Left renal pelvis (tissue), 4 donors: ENCODE measurements around the gene NR5A2. TPM values are rescaled to one million over a fixed set of nuclear protein-coding genes. Genes with fewer than 3 reads are reported as not detected.

ENCODE experiments used
- DNase-seq, 4 donors: peaks; one replicate each; pipeline ENCODE4 v3.0.0-alpha.2; 2013; ENCODE audit warnings: low read depth in 4 of 4, low spot score in 3 of 4
- polyA plus RNA-seq, 4 donors: library from polyadenylated mRNA; unstranded; fragments of 120-200 nt; gene quantifications; one replicate each; pipeline ENCODE4 v1.2.1, GENCODE V29; 2013; ENCODE audit not compliant: insufficient read length in 4 of 4

Gene NR5A2
- polyA plus RNA-seq, result 1 to 10 TPM; 1.9 to 2.9 (median 2.4) TPM

DNA sequence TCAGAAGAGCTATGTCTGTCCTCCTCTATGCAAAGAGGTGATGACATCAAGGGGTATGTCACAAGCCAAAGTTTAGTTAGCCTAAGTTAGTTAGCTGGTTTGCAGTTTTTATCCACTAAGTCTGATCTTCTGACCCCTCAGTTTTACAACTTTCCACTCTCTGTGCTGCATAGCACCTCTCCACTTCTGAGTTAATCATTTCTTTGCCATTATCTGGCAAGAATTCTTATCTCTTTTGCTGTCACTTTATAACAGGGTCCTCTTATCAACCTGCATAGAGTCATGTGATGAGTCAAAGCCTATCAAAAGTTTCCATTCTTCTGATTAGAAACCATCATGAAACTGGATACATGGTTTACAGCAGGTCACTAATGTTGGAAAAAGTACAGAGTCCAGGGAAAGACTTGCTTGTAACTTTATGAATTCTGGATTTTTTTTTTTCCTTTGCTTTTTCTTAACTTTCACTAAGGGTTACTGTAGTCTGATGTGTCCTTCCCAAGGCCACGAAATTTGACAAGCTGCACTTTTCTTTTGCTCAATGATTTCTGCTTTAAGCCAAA is at the start of gene NR5A2:
Gene NR5A2, plus strand, starts transcription at position 447 of the 560 bp plus-strand sequence. CDS start 138 bp downstream, outside the sequence.
- DNase-seq, result no peak

DNA sequence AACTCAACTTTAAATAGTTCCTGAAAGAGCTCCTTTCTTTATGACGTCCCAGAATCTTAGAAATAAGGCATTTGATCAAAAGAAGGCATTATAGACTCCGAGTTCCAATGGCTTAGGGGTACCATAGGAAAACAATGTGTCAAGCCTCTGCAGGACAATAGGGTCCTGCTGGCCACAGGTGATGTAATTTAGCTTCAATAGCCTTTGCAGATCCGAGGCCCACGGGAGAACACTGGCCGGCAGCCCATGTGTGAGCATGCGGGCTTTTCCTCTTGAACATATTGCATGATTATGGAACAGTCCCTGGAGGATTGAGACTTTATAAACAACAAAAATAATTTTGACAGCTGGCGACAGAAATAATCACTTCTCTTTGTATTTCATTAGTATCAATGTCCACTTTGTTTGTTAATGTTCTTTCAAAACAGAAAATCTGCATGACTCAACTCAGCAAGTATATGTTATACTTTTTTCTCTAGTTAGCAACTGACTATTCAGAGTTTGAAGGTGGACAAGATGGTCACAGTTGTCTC is 49.0 kb upstream of the NR5A2 start:
- DNase-seq, result no peak

DNA sequence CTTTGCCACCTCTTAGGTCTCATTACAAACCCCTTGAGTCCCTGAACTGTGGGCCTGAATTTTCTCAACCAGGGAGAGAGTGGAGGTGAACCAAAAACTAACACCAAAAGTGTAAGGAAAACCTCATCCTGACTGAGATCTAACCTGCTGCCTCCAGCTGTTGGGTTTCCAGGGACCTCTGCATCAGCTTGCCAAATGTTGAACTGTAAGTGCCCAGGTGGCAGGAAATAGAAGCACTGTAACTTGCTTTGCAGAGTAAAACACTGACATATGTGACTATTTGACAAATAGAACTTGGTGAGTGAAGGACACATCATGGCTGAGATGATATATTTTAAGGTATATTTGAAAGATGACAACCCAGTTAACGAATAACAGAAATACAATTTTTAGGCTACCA is 48.4 kb upstream of the NR5A2 start:
- no peak for DNase-seq

DNA sequence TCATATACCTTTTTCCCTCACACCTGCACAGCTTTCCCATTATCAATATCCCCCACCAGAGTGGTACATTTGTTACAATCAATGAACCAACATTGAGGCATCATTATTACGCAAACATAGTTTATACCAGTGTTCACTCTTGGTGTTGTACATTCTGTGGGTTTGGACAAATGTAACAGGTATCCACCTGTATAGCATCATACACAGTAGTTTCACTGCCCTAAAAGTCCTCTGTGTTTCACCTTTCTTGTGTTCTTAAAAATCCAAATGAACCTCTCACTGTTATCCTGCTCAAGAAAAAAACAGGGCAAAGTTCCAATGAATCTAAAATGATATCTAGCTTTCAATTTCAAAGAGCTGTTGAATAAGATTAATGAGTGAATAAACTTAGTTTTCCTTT is 45.9 kb upstream of the NR5A2 start:
- no peak for DNase-seq

DNA sequence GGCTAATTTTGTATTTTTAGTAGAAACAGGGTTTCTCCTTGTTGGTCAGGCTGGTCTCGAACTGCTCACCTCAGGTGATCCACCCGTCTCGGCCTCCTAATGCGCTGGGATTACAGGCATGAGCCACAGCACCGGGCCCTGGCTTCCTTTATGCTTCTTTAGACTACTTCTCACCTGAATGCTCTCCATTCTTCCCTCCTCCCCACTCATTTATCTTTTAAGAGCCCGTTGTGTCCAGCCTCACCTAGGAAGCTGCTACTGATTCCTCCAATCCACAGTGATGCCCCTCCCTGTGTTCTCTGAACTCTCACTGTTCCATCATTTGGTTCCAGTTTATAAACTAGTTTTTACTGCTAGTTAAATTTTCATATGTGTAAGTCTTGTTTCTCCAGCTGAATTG is 44.9 kb upstream of the NR5A2 start:
- DNase-seq, result no peak

DNA sequence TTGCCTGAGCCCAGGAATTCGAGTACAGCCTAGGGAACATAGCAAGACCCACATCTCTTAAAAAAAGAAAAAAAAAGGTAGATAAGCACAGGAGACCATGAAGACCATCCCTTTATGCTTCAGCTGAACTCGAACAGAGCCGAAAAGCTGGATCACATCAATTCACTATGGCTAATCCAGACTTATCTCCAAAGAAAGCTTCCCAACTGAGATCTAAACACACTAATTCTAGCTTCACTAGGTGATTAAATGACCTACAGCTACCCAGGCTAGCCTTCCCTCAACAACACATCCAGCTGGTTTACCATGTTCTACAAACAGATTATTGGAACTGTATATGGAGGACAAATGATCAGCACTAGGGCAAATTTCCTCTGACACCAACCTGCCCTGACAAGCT is 44.0 kb upstream of the NR5A2 start:
- no peak for DNase-seq

DNA sequence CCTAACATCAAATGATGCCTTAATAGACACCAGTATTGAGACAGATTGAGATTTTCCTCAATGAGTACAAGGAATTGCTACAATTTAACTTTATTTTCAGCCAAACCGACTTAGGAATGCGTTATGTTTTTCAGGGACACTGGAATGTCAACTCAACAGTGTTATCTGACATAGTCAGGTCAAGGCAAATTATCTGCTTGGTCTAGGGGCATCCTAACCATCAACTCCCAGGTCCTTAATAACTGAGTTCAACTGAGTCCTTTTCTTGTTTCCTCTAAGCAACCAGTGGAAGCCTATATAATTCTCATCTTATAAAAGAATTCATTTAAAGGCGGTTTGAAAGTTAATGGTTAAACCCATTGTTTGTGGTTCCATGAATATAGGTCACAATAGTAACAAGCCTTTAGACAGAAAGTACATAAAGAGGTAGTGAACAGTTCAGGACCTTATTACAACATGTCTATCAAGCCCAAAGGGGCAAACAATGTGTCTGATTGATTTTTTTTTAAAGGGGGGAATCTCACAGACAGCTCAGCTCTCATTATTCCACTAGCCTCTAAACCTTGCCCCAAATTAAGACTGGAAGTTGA is 32.3 kb upstream of the NR5A2 start:
- DNase-seq, result no peak

DNA sequence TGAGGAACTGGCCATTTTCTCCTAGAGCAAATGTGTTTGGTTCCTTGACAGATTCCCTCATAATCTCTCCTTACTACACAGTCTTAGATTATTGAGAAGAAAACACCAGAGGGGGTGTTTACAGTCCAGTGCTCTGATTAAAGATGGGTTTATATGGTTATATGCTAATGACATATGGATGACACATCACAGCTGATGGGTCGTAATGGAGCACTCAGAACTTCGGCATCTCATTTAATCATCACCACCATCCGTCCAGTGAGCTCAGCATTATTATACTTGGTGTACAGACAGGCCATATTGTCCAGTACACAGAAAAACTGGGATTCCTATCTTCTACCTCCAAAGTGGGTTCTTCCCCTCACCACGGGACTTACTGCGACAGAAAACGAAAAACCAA is 22.3 kb upstream of the NR5A2 start:
- no peak for DNase-seq

DNA sequence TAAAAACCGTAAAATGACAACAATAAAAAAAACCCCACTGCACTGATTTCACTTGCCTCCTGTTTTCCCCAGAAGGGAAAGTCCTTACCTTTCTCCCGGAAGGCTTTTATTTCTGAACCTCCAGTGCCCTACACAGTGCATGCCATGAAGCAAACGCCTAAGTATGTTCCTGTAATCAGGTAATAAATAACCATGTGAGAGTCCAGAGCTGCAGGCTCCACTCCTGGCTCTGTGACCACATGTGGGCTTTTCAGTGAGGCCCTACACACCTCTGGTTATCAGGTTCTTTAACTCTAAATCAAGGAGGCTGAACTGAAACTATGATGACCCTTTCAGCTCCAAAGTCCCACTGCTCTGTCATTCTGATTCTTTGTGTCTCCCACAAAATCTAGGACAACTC is 20.8 kb upstream of the NR5A2 start:
- DNase-seq, result no peak

DNA sequence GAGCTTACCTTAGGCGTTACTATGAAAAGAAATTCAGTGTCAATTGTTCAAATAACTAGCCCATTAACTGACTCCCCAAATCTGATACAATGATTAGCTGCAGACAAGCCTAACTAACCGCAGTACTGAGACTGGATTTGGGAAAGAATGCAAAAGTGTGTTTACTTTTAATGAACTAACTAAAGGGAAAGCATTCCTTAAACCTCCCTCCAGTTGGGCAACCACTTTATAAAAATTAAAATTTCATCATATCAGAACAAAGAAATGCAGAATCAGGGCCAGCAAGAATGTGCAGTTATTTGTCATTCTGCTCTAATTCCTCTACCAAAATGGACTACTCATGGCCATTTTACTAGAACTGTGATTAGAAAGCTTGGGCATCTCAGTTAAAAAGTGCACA is 11.7 kb upstream of the NR5A2 start:
- no peak for DNase-seq

DNA sequence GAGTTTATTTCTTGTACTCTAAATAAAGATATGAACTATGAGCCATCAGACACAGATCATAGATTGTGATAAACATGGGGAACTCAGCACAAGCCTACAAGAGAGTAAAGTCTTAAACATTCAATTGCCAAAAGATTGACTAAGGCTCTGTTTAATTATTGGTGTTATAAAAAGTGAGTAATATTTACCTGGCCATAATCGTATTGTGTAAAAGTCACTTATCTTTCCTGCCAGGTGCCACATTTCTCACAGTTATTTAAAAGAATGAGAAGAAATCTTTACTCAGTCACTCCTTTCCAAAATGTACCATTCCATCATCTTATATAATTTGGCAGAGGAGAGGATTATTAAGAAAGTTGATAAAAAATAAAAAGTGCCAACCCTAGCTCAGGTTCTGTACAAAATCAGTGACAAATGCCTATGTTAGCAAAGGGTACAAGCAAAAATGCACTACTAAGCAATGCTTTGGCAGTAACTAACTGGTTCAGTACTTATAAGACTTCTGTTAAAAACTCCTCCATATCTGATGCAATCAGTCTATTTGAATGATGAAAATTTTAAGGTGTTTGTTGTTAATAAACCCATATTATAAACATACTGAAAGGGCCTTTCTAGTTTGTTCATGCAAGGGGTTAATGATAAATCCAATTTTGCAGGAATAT is 5.8 kb upstream of the NR5A2 start:
- no peak for DNase-seq

DNA sequence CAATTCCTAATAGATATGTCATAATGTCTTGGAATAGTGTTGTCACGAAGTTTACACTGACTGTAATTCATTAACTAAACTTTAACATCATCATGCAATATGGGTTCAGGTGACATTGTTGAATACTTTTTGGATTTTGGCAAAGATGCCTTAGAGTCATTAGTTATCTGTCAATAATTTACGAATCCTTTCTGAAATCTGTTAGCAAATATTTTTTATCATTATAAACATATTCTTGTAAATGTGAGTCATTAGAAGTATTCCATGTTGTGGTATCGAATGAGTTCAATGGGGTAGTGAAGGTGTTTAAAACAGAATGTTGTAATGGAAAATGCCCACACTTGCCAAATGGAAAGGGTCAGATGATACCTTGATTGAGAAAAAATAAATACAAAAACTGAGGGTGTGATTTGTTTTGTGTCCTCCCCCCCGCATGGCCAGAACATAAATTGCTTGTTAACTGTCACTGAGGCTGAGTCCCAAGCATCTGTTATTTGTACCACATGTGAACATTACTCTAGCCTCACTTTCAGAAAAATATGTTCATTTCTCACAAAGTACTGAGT is 5.2 kb upstream of the NR5A2 start:
- DNase-seq, result no peak

DNA sequence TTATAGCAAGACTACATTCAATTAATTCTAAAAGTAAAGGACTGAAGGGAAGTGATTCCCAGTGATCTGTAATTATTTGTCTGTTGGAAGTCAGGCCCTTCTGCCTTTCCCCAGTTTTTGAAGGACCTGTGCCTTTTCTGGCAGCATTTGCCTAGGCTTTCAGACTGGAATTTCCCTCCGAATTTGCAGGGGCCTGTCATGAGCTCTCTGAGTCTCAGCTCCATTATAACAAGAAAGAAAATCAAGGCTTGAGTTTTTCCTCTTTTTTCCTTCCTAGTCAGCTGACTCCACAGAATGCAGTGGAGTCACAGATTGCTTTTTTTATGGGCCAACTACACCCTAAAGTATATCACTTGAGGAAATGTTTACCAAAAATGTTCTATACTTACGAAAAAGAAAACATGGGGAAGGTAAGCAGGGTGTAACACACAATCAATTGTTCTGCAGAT is 1.1 kb downstream of the NR5A2 start:
- DNase-seq, result no peak

DNA sequence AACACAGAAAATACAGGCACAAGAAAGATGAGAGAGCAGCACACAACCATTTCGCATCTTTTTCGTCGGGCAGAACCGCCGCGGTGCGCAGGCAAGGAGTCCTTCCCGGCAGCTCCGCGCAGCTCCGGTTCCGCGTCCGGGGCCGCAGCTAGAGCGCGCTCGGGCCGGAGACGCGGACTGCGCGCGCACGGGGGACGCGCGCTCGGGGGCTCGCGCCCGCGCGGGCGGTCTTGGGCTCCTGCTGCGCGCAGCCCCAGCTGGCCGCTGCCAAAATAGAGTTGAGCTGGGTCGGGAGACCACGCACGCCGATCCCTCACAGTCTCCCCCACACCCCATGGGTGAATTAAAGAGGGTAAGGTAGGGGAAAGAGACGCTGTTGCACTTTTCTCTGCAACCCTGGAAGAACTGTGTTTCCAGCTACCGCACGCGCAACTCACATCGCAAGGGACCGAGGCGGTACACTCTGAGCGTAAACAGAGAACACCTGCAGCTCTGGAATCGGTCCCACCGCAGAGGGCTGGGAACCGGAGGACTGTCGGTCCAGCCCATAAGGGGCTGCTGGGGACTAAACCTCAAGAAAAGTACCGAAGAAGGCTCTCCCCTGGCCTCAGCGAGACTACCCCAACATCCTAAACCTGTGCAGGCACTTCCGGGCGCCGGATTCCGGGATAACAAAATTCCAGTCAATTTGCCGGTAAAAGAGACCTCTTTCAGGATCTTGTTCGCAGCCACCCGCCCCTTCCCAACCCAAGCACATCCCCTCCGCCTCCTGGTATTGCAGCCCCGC is 1.7 kb downstream of the NR5A2 start:
- no peak for DNase-seq

DNA sequence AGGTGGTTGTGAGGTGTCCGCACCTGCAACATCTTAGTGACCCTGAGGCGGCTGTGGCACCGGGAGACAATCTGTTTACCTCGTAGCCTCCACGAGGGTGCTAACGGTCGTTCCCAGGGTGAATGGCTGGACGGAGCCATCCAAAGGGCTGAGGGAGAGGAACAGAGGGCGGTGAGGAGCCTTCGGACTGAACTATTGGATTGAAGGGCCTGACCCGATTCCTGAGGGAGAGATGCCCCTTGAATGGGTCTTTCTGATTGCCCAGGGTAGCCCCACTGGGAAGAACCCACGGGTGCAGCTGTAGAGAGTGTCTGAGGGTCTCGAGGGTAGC is 2.3 kb downstream of the NR5A2 start:
- DNase-seq, result no peak

DNA sequence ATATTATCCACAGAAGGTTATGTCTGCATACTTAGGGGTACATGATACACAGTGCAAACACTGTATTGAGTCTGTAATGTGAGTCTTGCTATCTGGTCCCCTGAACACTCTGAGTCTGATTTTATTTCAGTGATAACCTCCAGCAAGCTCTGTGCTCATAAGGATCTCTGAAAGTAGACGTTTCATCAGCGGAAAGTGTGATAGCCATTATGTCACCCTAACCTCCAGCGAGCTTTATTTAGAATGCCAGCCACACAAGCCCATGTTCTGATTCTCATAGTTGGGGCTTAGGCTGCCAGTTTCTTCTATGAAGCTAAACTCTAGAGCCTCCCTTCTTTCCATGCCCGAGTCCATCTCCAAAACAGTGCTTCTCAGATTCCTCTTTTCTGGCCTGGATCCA is 3.3 kb downstream of the NR5A2 start:
- no peak for DNase-seq

DNA sequence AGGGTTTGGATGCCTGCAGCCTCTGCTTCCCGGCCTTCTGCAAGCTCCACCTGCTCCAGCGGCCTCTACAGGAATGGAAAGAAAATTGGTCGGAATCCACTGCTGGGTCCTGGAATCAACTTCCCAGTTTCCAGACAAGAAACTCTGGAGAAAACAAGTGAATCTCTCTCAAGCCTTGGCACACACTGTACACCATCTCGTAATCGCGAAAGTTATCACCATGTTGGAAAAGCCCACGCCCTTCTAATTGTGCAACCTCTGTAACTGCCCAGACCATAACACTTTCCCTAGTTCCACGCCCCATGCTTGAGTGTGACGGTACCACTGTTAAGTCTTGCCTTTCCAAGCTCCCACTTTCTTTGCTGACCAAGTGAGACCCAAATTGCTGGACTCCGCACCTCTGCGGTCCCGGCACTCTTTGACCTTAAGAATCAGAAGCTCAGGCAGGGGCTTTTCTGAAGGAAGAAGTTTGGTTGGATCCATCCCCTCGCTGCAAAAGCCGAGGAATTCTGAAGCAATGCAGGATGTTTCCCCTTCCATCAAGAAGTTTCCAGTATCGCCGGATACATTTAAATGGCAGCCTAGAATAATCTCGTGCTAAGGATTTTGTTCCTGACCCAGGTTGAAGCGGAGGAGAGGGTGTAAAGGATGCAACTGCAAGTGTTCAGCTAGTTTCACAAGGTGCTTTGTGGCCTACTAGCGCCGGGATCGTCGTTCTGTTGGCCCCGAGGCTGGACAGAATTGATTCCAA is 6.2 kb downstream of the NR5A2 start:
- no peak for DNase-seq

DNA sequence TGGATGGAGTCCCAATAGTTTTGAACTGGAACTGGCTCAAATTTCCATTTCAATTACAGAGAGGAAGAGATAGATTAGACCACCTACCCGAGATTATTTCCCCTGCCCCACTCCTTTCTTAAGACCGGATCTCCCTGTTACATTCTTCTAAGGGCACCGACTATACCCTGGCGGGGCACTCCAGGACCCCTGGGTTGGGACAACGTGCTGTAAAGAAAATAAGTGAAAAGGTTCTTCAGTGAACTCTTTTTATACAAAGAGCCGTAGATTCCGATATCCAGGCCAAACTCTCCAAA is 6.7 kb downstream of the NR5A2 start:
- no peak for DNase-seq

DNA sequence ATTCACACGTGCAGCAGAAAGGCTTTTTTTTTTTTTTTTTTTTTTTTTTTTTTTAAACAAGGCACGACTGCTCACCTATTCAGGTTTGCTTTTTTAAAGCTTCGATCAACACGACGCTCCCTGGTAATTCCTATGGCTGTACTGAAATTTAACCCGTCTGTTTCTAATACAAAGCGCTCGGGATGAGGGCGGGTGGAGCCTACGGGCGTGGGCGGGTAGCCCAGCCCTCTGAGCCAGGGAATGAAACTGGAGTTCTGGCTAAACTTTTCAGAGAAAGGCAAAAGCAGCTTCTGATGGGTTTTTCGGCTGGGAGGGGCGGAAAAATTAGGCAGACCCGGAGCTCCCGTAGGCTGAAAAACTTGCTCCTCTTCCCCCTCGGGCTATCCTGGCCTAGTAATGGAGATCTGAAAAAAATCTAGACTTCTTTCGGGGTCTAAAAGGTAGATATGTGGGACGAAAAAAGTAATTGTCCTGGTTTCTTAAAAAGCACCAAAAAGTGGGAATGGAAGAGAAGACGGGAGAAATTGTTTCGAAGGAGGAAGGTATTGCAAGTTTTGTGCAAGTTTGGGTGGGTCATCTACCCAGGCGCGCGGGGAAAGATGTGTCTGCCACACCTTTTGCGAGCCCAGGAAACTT is 7.4 kb downstream of the NR5A2 start:
- DNase-seq, result no peak

DNA sequence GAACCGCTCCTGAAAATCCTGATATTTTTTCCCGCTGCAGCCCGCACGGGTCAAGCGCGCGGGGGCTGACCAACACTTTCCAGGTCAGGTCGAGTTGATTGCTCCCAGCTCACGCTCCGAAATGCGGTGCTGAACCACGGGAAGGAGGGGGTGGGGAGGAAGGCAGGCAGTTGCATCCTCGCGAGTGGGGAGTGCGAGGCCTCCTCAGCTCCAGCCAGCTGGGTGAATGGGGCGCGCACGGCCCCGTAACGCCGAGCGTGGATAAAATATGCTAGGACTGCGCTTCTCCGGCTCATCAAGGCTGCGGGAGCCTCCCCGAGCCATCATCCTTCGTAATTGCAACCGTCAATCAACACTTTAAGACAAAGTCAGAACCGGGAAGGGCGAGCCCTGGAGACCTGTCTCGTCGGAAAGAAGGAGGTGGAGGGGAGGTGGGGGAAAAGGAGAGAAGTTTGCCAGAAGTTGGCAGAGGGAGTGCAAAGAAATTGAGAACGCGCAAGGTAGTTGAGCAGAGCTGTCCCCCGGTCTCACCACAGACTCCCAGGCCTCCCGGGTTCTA is 8.0 kb downstream of the NR5A2 start:
- DNase-seq, result no peak
